SK-N-SH (cell line): ENCODE measurements around the gene SEMA3F.

Experiments
- CTCF ChIP-seq: fragments of 200-600 bp; sonication (generic); IDR thresholded peaks from 2 replicates; pipeline ENCODE4 v1.6.1; 2017; ENCODE audit warnings: antibody characterized with exemption, mild to moderate bottlenecking, moderate library complexity
- NFIC ChIP-seq: IDR thresholded peaks from 2 replicates; pipeline ENCODE4 v1.4.0; 2012; ENCODE audit warnings: borderline replicate concordance
- RAD21 ChIP-seq: IDR thresholded peaks from 2 replicates; pipeline ENCODE4 v1.6.1; 2012; ENCODE audit warnings: mild to moderate bottlenecking, low read length

DNA sequence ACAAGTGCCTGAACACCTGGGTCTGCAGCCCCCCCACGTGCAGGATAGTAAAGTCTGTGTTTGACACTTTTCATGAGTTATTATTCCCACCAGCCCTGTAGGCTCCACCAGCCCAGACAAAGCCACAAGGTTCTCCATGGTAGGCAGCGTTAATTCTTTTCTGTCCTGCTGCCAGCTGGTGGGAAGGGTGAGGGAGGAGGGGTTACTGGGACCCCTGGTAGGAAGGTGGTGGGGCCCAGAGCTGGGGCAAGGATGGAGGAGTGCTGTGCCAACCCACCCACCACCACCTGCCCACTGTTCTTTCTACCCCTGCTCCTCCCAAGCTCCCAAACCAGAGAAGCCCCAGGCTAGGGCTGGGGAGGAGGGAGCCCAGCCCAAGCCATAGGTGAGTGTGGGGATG is 20.8 kb upstream of the SEMA3F start:
- no peak for TF ChIP-seq NFIC
- TF ChIP-seq RAD21 = no peak
- no peak for TF ChIP-seq CTCF
